PC-9 (cell line): ENCODE results near the gene OTOP2. TPM values are rescaled to one million over a fixed set of nuclear protein-coding genes. Genes with fewer than 3 reads are reported as not detected.

Experiments used
- BruUV-seq: library from RNA; stranded (reverse); fragments of 400-500 nt; replicated peaks from 2 replicates; lab custom pipeline; 2021; lab: Mats Ljungman, UMichigan
- CTCF ChIA-PET: fragments of 300-600 bp; sonication (Branson Sonifier 250); formaldehyde crosslinking; loops from one replicate; lab custom pipeline; 2022; ENCODE audit warnings: antibody characterized with exemption; lab: Charles Lee
- POLR2A ChIA-PET: fragments of 300-600 bp; sonication (Branson Sonifier 250); formaldehyde crosslinking; loops from one replicate; lab custom pipeline; 2022; ENCODE audit warnings: antibody characterized with exemption; ENCODE audit not compliant: unreplicated experiment; lab: Charles Lee
- DNase-seq, 2 experiments: peaks; one replicate each; pipeline versions ENCODE4 v3.0.0 to v3.0.0-alpha.2; 2015 to 2022; ENCODE audit warnings: mixed read lengths in 1 of 2
- H2AFZ ChIP-seq: fragments of 200-600 bp; sonication (generic); 2 replicates; pipeline ENCODE4 v1.8.1; 2017; ENCODE audit warnings: antibody characterized with exemption
- H3F3A ChIP-seq: fragments of 200-600 bp; sonication (generic); 2 replicates; pipeline ENCODE4 v1.8.1; 2017; ENCODE audit warnings: antibody characterized with exemption, mild to moderate bottlenecking, low read depth; ENCODE audit not compliant: insufficient read depth
- H3K27ac ChIP-seq: fragments of 200-600 bp; sonication (generic); 2 replicates; pipeline ENCODE4 v1.6.1; 2016; ENCODE audit warnings: mixed run types
- H3K27me3 ChIP-seq: fragments of 200-600 bp; sonication (generic); 2 replicates; pipeline ENCODE4 v1.6.1; 2016; ENCODE audit warnings: low read depth, mixed run types; ENCODE audit not compliant: insufficient read depth
- H3K36me3 ChIP-seq: fragments of 200-600 bp; sonication (generic); 2 replicates; pipeline ENCODE4 v1.6.1; 2016; ENCODE audit warnings: low read depth, mixed run types
- H3K4me1 ChIP-seq: fragments of 200-600 bp; sonication (generic); replicated peaks from 2 replicates; pipeline ENCODE4 v1.6.1; 2016; ENCODE audit warnings: mixed run types; ENCODE audit not compliant: insufficient read depth
- H3K4me2 ChIP-seq: fragments of 200-600 bp; sonication (generic); 2 replicates; pipeline ENCODE4 v1.6.1; 2017; ENCODE audit warnings: mixed run types
- H3K4me3 ChIP-seq: fragments of 200-600 bp; sonication (generic); 2 replicates; pipeline ENCODE4 v1.6.1; 2016; ENCODE audit warnings: mixed run types
- H3K79me2 ChIP-seq: fragments of 200-600 bp; sonication (generic); 2 replicates; pipeline ENCODE4 v1.6.1; 2017; ENCODE audit warnings: low read depth, mixed run types
- H3K9me2 ChIP-seq: fragments of 200-600 bp; sonication (generic); 2 replicates; pipeline ENCODE4 v1.8.1; 2017; ENCODE audit warnings: mild to moderate bottlenecking; ENCODE audit not compliant: insufficient read depth
- H3K9me3 ChIP-seq: fragments of 200-600 bp; sonication (generic); 2 replicates; pipeline ENCODE4 v1.8.1; 2016; ENCODE audit warnings: low read depth; ENCODE audit not compliant: insufficient read depth
- H4K20me1 ChIP-seq: fragments of 200-600 bp; sonication (generic); 2 replicates; pipeline ENCODE4 v1.8.1; 2017; ENCODE audit not compliant: insufficient read depth
- EZH2 ChIP-seq: fragments of 200-600 bp; sonication (generic); IDR thresholded peaks from 2 replicates; pipeline ENCODE4 v1.8.0; 2017; ENCODE audit warnings: antibody characterized with exemption, low read depth
- intact Hi-C: fragments of 100-400 bp; cut with micrococcal nuclease; formaldehyde crosslinking; loops from one replicate; pipeline ENCODE4 v1.10.0; 2022; ENCODE audit not compliant: unreplicated experiment
- total RNA-seq: library from RNA; stranded (reverse); gene quantifications from 2 replicates; pipeline ENCODE4 v1.2.3, GENCODE V29; 2021
- TF ChIP-seq, protein P1 (sequence below): fragments of 200-600 bp; sonication (generic); conservative IDR thresholded peaks from 2 replicates; pipeline ENCODE4 v1.6.1; 2017; ENCODE audit warnings: mixed run types, antibody characterized with exemption, mild to moderate bottlenecking, moderate library complexity

Gene OTOP2
- total RNA-seq, 1 experiment from 2014 or later = not detected

DNA sequence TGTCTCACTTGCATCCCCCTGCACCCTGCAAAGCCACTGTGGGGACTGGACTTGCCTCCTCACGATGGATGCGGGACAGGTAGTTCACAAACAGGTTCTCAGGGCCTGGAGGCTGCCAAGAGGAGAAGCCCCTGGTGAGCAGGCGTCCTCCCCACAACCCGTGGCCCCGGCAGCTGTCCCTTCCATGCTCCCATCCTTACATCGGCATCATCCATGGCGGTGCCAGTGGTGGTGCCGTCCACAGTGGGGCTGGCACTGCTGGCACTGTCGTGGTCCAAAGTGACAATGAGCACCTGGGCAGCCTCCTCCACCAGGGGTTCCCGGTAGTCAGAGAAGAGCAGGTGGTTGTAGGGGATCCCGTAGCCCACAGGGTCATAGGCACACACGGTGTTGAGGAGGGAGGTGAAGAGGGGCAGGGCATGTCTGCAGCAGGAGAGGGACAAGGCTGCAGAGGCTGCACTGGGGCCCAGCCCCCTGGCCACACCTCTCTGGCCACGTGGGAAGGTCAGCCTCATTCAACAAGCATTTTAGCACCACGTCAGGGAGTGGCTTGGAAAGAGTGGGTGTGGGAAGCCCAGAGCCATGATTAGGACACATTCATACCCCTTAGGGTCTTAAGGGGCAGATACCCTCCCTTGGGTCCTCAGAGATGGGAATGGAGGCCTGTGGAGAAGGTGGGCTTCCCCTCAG is 35.9 kb downstream of the OTOP2 start:
- Histone ChIP-seq H3K27me3 (no peaks in the 10 kb centered on the region), H3K36me3 (0 out of 2 replicates have a peak, but pooled peaks cover 2% of the 10 kb centered on the region), H2AFZ (no peak overlapping the region), H3K79me2 (no peaks in the 10 kb centered on the region), H3F3A (peaks cover 12% of the 10 kb centered on the region; the same call in 1 of the 2 replicates), H4K20me1 (no peaks in the 10 kb centered on the region), H3K4me3 (no peak overlapping the region), H3K27ac (no peak overlapping the region), H3K4me2 (no peak overlapping the region), H3K9me3 (no peaks in the 10 kb centered on the region), H3K4me1 (no peaks in the 10 kb centered on the region), H3K9me2 (no peaks in the 10 kb centered on the region)
- TF ChIP-seq, protein P1, sequence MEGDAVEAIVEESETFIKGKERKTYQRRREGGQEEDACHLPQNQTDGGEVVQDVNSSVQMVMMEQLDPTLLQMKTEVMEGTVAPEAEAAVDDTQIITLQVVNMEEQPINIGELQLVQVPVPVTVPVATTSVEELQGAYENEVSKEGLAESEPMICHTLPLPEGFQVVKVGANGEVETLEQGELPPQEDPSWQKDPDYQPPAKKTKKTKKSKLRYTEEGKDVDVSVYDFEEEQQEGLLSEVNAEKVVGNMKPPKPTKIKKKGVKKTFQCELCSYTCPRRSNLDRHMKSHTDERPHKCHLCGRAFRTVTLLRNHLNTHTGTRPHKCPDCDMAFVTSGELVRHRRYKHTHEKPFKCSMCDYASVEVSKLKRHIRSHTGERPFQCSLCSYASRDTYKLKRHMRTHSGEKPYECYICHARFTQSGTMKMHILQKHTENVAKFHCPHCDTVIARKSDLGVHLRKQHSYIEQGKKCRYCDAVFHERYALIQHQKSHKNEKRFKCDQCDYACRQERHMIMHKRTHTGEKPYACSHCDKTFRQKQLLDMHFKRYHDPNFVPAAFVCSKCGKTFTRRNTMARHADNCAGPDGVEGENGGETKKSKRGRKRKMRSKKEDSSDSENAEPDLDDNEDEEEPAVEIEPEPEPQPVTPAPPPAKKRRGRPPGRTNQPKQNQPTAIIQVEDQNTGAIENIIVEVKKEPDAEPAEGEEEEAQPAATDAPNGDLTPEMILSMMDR = no peak
- TF ChIP-seq EZH2 = no peak
- CTCF ChIA-PET = interaction anchor here (0.9 to 2.3 kb wide), 9 partner anchors 12 to 303 kb away, joined by 3 to 21 read pairs (median 7); partner anchors contain the start of genes ARMC7, FDXR, HID1 and MRPL58
- POLR2A ChIA-PET = interaction anchor here (1.2 kb wide), 1 partner anchor 87 kb away, joined by 8 read pairs; the partner anchor contains the start of gene FDXR
- no TSS peak for BruUV-seq
- DNase-seq = peak in 1 of 2 experiments; percentile 18
- intact Hi-C loops = loop anchor here (1.0 to 10.0 kb wide), 8 partner anchors 53 to 583 kb away; partner anchors contain the start of genes ATP5PD, FDXR, KCTD2 and MRPL58

DNA sequence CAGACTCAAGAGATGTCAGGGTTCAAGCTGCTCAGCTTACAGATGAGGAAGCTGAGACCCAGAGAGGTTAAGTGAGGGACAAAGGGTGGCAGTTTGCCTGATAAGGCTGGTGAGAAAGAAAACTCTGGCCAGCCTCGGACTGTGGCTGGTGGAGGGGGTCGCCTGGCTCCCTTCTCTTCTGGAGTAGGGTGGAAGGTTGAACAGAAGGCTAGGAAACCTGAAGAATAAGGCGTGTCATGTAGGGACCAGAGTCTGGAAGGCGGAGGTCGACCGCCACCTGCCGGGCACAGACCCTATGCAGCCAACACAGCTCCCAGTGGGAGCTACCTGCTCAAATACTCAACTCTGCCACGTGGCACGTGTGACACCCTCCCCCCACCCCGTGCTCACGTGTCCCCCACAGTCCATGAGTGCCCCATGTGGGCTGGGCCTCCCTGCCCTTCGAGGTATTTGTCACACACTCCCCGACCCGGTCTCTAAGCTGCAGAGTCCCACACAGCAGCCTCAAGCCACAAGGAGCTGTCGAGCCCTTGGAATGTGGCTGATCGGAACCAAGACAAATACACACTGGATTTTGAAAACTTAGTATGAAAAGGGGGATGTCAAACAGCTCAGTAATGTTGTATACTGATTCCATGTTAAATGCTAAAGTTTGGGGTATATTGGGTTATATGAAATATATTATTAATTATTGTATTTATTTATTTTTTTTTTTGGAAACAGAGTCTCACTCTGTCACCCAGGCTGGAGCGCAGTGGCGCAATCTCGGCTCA is 36.7 kb downstream of the OTOP2 start:
- ChIA-PET POLR2A (interaction anchor here (0.5 to 1.2 kb wide), 3 partner anchors 67 to 88 kb away, joined by 3 to 8 read pairs (median 5); partner anchors contain the start of gene FDXR), CTCF (interaction anchor here (0.6 to 2.3 kb wide), 26 partner anchors 11 to 951 kb away, joined by 3 to 21 read pairs (median 4); partner anchors contain the start of genes ARMC7, CDR2L, FDXR and HID1)
- intact Hi-C loops = loop anchor here (1.0 to 5.0 kb wide), 6 partner anchors 52 to 241 kb away; partner anchors contain the start of genes ATP5PD, KCTD2 and MRPL58
- H3F3A ChIP-seq = peaks cover 12% of the 10 kb centered on the region; the same call in 1 of the 2 replicates
- DNase-seq = peak in 1 of 2 experiments; percentile 76
- TF ChIP-seq EZH2 = no peak
- TF ChIP-seq, protein P1 = no peak
- no peaks in the 10 kb centered on the region for H3K4me1 ChIP-seq
- H3K9me3 ChIP-seq = no peaks in the 10 kb centered on the region
- H4K20me1 ChIP-seq = no peaks in the 10 kb centered on the region
- H3K27me3 ChIP-seq = no peaks in the 10 kb centered on the region
- H3K4me3 ChIP-seq = no peak overlapping the region
- H2AFZ ChIP-seq = no peak overlapping the region
- H3K9me2 ChIP-seq = no peaks in the 10 kb centered on the region
- H3K4me2 ChIP-seq = no peak overlapping the region
- no peak overlapping the region for H3K27ac ChIP-seq
- no peaks in the 10 kb centered on the region for H3K36me3 ChIP-seq
- BruUV-seq = no TSS peak
- no peaks in the 10 kb centered on the region for H3K79me2 ChIP-seq
